Measurements from ENCODE around the gene CHSY3.

GRCh38 chr5:129973716-129974426 lies 69.6 kb downstream of the CHSY3 start:
- TF ChIP-seq POLR2A (IDR thresholded peaks at IDR 0.05) (no peak), CTCF (IDR thresholded peaks at IDR 0.05) (no peak)
